H1 (cell line): ENCODE measurements around the gene HOXC11. TPM values are rescaled to one million over a fixed set of nuclear protein-coding genes. Genes with fewer than 3 reads are reported as not detected.

Experiments used
- CHD7 ChIP-seq: fragments of 300-600 bp; sonication (generic); IDR thresholded peaks from 2 replicates; pipeline ENCODE4 v1.7.1; 2012; ENCODE audit warnings: low read length, moderate library complexity, mild to moderate bottlenecking, inconsistent platforms; ENCODE audit not compliant: insufficient replicate concordance
- RNF2 ChIP-seq: fragments of 200-900, 300-1000 bp; sonication (generic); IDR thresholded peaks from 2 replicates; pipeline ENCODE4 v1.7.1; 2016; ENCODE audit warnings: borderline replicate concordance, low read depth, mild to moderate bottlenecking, antibody characterized with exemption, low read length; ENCODE audit not compliant: poor library complexity, severe bottlenecking; ENCODE audit errors: missing control alignments
- polyA plus RNA-seq, 7 experiments: library from polyadenylated mRNA; depleted of rRNA in 3 of 7; stranded (reverse) in 5 of 7; unstranded in 2 of 7; fragments of >200 nt in 5 of 7; fragments of 200-250 nt in 2 of 7; gene quantifications; 1 replicate in 5 of 7; 2 replicates in 1 of 7; 4 replicates in 1 of 7; pipeline versions ENCODE4 v1.2.1 to v1.2.3, GENCODE V29; 2011 to 2013; ENCODE audit warnings: missing spikeins in 2 of 7, mixed read lengths in 2 of 7
- total RNA-seq: library from RNA; stranded (reverse); fragmentation: NEBNext Ultra II Directional; extraction: Animal tissue kit (Norgen Biotek cat#: 25700); gene quantifications from 2 replicates; pipeline ENCODE4 v1.2.1, GENCODE V29; 2021

The HOXC11 gene
- total and polyA plus RNA-seq, 2 of the 8 experiments (the other 6 are each of a cell fraction or from before 2014, with no cell fraction given): not detected

DNA sequence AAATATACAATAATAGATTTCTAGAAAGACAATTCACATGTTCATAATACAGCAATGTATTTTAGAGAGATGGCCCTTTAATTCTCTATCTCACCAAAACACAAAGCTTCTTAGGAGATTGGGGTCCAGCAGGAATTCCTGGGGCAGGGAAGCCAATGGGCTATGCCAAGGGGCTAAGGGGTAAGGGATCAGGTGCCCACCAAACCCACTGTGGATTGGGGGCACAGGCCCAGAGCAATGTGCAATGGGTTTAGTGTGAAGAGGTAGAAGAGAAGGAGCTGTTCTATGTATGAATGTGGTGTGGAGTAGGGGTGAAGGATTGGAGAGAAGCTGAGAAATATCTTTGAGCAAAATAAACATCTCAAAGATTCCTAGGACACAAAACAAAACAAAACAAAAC, 31.7 kb upstream of the HOXC11 start (continued):
- TF ChIP-seq CHD7 (no peak), RNF2 (peak; percentile 62)
